ENCODE results near the gene MRNIP. TPM values are rescaled to one million over a fixed set of nuclear protein-coding genes. Genes with fewer than 3 reads are reported as not detected.

Gene MRNIP
- total RNA-seq, 1 experiment from 2014 or later: 36.2 TPM

- no peaks in the 10 kb centered on the region for H3K4me1 ChIP-seq (ENCODE audit: control insufficient read depth in 1 of 2, insufficient read depth in 2 of 2, low read length in 2 of 2)
- no peaks in the 10 kb centered on the region for H3K9me2 ChIP-seq (ENCODE audit: insufficient read depth)
- no TSS peak for BruUV-seq (replicated peaks)
- RAD21 ChIA-PET (ENCODE audit: low non-redundant PET in 1 of 2, low total read pairs in 2 of 2, uncharacterized antibody in 2 of 2, unreplicated experiment in 2 of 2): no interaction called here
- no peaks in the 10 kb centered on the region for H3K9me3 ChIP-seq (ENCODE audit: control insufficient read depth in 1 of 2, insufficient read depth in 1 of 2, low read depth in 1 of 2, low read length in 2 of 2)
- TF ChIP-seq EZH2 (IDR thresholded peaks at IDR 0.05) (no peak), CBX3 (IDR thresholded peaks at IDR 0.05; ENCODE audit: low read depth) (no peak), POLR2A (IDR thresholded peaks at IDR 0.05; ENCODE audit: borderline replicate concordance, extremely low read depth, insufficient read depth, insufficient read length) (no peak)
- H4K20me1 ChIP-seq (ENCODE audit: insufficient read depth): no peaks in the 10 kb centered on the region; the same call in 1 of the 2 replicates
- no peak overlapping the region for H3K4me3 ChIP-seq (replicated peaks in 1 of 2; ENCODE audit: low read depth in 1 of 2, low read length in 2 of 2)
- H2AFZ ChIP-seq (ENCODE audit: low read depth, low read length, poor library complexity, severe bottlenecking): no peak overlapping the region
- no peaks in the 10 kb centered on the region for H3K36me3 ChIP-seq (ENCODE audit: control insufficient read depth in 1 of 2, insufficient read depth in 2 of 2, low read length in 2 of 2)
- ATAC-seq (no peak), DNase-seq (ENCODE audit: low read depth, low spot score) (no peak)
- no peaks in the 10 kb centered on the region for H3K27me3 ChIP-seq (ENCODE audit: insufficient read depth, low read length)
- H3K4me2 ChIP-seq (ENCODE audit: low read length): no peak overlapping the region
- no peaks in the 10 kb centered on the region for H3K79me2 ChIP-seq (ENCODE audit: insufficient read depth, low read length)
- POLR2A ChIA-PET: no interaction called here
- CTCF ChIA-PET: no interaction called here
- no peak overlapping the region for H3K9ac ChIP-seq (ENCODE audit: low read length)
- intact Hi-C loops (cut with micrococcal nuclease): no loop called here
- H3K27ac ChIP-seq (ENCODE audit: low read depth, low read length): no peak overlapping the region
These were observed 70.3 kb downstream of the MRNIP start for GRCh38 chr5:179788193-179788854.

MicroRNAs encoded within 50 kb of the gene (microRNA counts, 767-probe panel; counts per million panel counts)
- microRNA hsa-miR-1229: not detected

Small RNA genes within 50 kb of the gene (microRNA-seq; reads per million reads assigned to microRNA genes)
- gene MIR1229 (ENCODE audit: borderline number of aligned reads): 7.3 reads per million, percentile 20 among the genes with 10 or more reads in this experiment

Other genes with a start within 250 kb of the MRNIP start
- 788 TPM for gene HNRNPH1, start 235.1 kb downstream of the MRNIP start, total RNA-seq (2021; ENCODE audit: unreplicated experiment)
- gene CBY3, start 177.8 kb downstream of the MRNIP start, total RNA-seq (2021; ENCODE audit: unreplicated experiment): not detected
- gene CANX, start 159.8 kb downstream of the MRNIP start, total RNA-seq (2021; ENCODE audit: unreplicated experiment): 766 TPM
- gene MAML1, start 126.0 kb downstream of the MRNIP start, total RNA-seq (2021; ENCODE audit: unreplicated experiment): 29.5 TPM
- gene LTC4S, start 64.8 kb downstream of the MRNIP start, total RNA-seq (2021; ENCODE audit: unreplicated experiment): 5.0 TPM
- 148 TPM for gene MGAT4B, start 52.0 kb downstream of the MRNIP start, total RNA-seq (2021; ENCODE audit: unreplicated experiment)
- 299 TPM for gene SQSTM1, start 37.9 kb downstream of the MRNIP start, total RNA-seq (2021; ENCODE audit: unreplicated experiment)
- 127 TPM for gene TBC1D9B, start 49.1 kb upstream of the MRNIP start, total RNA-seq (2021; ENCODE audit: unreplicated experiment)
- 34.9 TPM for gene RNF130, start 212.9 kb upstream of the MRNIP start, total RNA-seq (2021; ENCODE audit: unreplicated experiment)